ENCODE measurements around the gene LCMT2.

DNA sequence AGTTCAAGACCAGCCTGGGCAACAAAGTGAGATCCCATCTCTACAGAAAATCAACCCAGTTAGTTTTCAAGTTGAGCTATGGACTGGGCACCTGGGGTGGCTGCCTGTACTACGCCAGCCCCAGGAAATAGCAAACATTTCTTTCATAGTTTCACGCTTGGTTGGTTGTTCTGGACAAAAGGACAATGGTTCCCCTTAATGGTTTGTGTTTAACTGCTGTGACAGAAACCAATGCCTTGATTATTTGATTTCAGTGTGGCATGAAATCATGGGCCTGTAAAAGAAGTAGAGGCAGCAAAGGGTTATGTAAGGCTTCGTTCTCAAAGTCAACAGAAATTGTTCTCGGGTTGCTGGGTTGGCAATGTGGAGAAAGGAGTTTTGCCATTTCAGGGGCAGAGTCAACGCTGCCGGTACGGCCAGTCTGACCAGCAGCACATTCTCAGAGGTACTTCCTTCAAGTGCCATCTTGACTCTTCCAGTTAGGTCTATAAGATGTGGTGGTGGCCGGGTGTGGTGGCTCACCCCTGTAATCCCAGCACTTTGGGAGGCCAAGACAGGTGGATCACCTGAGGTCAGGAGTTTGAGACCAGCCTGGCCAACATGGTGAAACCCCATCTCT lies 12.7 kb downstream of the LCMT2 start:
- TF ChIP-seq BHLHE40 (IDR thresholded peaks at IDR 0.05; ENCODE audit: borderline replicate concordance) (no peak), ZNF384 (IDR thresholded peaks at IDR 0.05) (no peak), SUZ12 (IDR thresholded peaks at IDR 0.05) (no peak), HDGF (IDR thresholded peaks at IDR 0.05; ENCODE audit: borderline replicate concordance) (no peak), FOXK2 (IDR thresholded peaks at IDR 0.05) (no peak), SP1 (IDR thresholded peaks at IDR 0.05) (no peak), LEF1 (IDR thresholded peaks at IDR 0.05; ENCODE audit: borderline replicate concordance) (no peak), CTBP1 (IDR thresholded peaks at IDR 0.05; ENCODE audit: borderline replicate concordance) (no peak), FOXM1 (IDR thresholded peaks at IDR 0.05; ENCODE audit: borderline replicate concordance) (no peak), FOXA1 (IDR thresholded peaks at IDR 0.05) (no peak), TARDBP (IDR thresholded peaks at IDR 0.05) (no peak), NFRKB (IDR thresholded peaks at IDR 0.05) (no peak), ELF4 (IDR thresholded peaks at IDR 0.05) (no peak)
- TF ChIP-seq, protein P1, sequence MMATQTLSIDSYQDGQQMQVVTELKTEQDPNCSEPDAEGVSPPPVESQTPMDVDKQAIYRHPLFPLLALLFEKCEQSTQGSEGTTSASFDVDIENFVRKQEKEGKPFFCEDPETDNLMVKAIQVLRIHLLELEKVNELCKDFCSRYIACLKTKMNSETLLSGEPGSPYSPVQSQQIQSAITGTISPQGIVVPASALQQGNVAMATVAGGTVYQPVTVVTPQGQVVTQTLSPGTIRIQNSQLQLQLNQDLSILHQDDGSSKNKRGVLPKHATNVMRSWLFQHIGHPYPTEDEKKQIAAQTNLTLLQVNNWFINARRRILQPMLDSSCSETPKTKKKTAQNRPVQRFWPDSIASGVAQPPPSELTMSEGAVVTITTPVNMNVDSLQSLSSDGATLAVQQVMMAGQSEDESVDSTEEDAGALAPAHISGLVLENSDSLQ (IDR thresholded peaks at IDR 0.05) = no peak

Measured in HEK293T (cell line).